ENCODE results near the gene KEAP1. TPM values are rescaled to one million over a fixed set of nuclear protein-coding genes. Genes with fewer than 3 reads are reported as not detected.
"Not testable (repeated sequence)": the region's sequence is repeated elsewhere in the genome, so short reads cannot be mapped to it uniquely, and the experiment has no call there.

The KEAP1 gene
- total RNA-seq, 2 donors from 2014 or later, result 52.3 to 54.5 TPM

GRCh38 chr19:10533646-10534386, 30.7 kb upstream of the KEAP1 start:
- ATAC-seq, result no peak
- no peak for DNase-seq
- intact Hi-C loops (cut with DNase I, micrococcal nuclease), result no loop called here

- intact Hi-C loops (cut with DNase I, micrococcal nuclease), result no loop called here
- no peak for DNase-seq
- no peak for ATAC-seq
Measured at GRCh38 chr19:10532457-10532856, 29.3 kb upstream of the KEAP1 start.

GRCh38 chr19:10526887-10527286, 23.7 kb upstream of the KEAP1 start:
- intact Hi-C loops (cut with DNase I, micrococcal nuclease); ATAC-seq; DNase-seq: not testable (repeated sequence)

- no peak for ATAC-seq
- intact Hi-C loops (cut with DNase I, micrococcal nuclease), result no loop called here
- DNase-seq, result no peak
Measured at GRCh38 chr19:10525636-10526035, 22.5 kb upstream of the KEAP1 start.

- ATAC-seq (no peak), DNase-seq (no peak)
- intact Hi-C loops (cut with DNase I, micrococcal nuclease), result no loop called here
Measured at GRCh38 chr19:10523135-10523636, 20.0 kb upstream of the KEAP1 start.

GRCh38 chr19:10521461-10522171, 18.5 kb upstream of the KEAP1 start:
- intact Hi-C loops (cut with DNase I, micrococcal nuclease), result no loop called here
- no peak for DNase-seq
- no peak for ATAC-seq

- intact Hi-C loops (cut with DNase I, micrococcal nuclease), result no loop called here
- ATAC-seq, result peak; percentile 73
- DNase-seq, result no peak
Measured at GRCh38 chr19:10520652-10521318, 17.6 kb upstream of the KEAP1 start.

- intact Hi-C loops (cut with DNase I, micrococcal nuclease), result no loop called here
- DNase-seq, result no peak
- ATAC-seq, result no peak
Measured at GRCh38 chr19:10519421-10519820, 16.3 kb upstream of the KEAP1 start.

- ATAC-seq (no peak), DNase-seq (no peak)
- intact Hi-C loops (cut with DNase I, micrococcal nuclease), result no loop called here
Measured at GRCh38 chr19:10518444-10519361, 15.5 kb upstream of the KEAP1 start.

- intact Hi-C loops (cut with DNase I, micrococcal nuclease), result no loop called here
- ATAC-seq (peak; percentile 27), DNase-seq (no peak)
Measured at GRCh38 chr19:10517760-10518443, 14.7 kb upstream of the KEAP1 start.

GRCh38 chr19:10517361-10517759, 14.2 kb upstream of the KEAP1 start, which contains the start of gene S1PR5:
TSS of gene S1PR5 (minus strand) at chr19:10517447. CDS start at chr19:10515011, 2,436 bp downstream.
- ATAC-seq (peak; percentile 36), DNase-seq (no peak)
- intact Hi-C loops (cut with DNase I, micrococcal nuclease), result no loop called here

- ATAC-seq (no peak), DNase-seq (no peak)
- intact Hi-C loops (cut with DNase I, micrococcal nuclease), result no loop called here
Measured at GRCh38 chr19:10516671-10517286, 13.6 kb upstream of the KEAP1 start.

GRCh38 chr19:10516064-10516385, 12.9 kb upstream of the KEAP1 start:
- intact Hi-C loops (cut with DNase I, micrococcal nuclease), result no loop called here
- DNase-seq (no peak), ATAC-seq (no peak)

GRCh38 chr19:10514211-10515145, 11.3 kb upstream of the KEAP1 start:
- peak; percentile 26 for ATAC-seq

GRCh38 chr19:10513223-10513622, 10.1 kb upstream of the KEAP1 start:
- ATAC-seq (no peak), DNase-seq (no peak)
- intact Hi-C loops (cut with DNase I, micrococcal nuclease), result no loop called here

More at GRCh38 chr19:10514211-10515145, 11.3 kb upstream of the KEAP1 start:
- intact Hi-C loops (cut with DNase I, micrococcal nuclease), result no loop called here
- no peak for DNase-seq

GRCh38 chr19:10510301-10510802, 7.2 kb upstream of the KEAP1 start:
- no peak for ATAC-seq
- intact Hi-C loops (cut with DNase I, micrococcal nuclease), result no loop called here
- no peak for DNase-seq

GRCh38 chr19:10508707-10509106, 5.6 kb upstream of the KEAP1 start:
- no peak for ATAC-seq
- no peak for DNase-seq
- intact Hi-C loops (cut with DNase I, micrococcal nuclease), result no loop called here
